Loucy (cell line): ENCODE data around the gene DPY19L1.

Experiments
- CTCF ChIP-seq: fragments of 200-600 bp; sonication (generic); conservative IDR thresholded peaks from 2 replicates; pipeline ENCODE4 v1.5.1; 2014; ENCODE audit warnings: mild to moderate bottlenecking, antibody characterized with exemption, low read length
- EZH2phosphoT487 ChIP-seq: fragments of 200-600 bp; IDR thresholded peaks from 2 replicates; pipeline ENCODE4 v1.6.1; 2018; ENCODE audit warnings: antibody characterized with exemption, mild to moderate bottlenecking, moderate library complexity, borderline replicate concordance

DNA sequence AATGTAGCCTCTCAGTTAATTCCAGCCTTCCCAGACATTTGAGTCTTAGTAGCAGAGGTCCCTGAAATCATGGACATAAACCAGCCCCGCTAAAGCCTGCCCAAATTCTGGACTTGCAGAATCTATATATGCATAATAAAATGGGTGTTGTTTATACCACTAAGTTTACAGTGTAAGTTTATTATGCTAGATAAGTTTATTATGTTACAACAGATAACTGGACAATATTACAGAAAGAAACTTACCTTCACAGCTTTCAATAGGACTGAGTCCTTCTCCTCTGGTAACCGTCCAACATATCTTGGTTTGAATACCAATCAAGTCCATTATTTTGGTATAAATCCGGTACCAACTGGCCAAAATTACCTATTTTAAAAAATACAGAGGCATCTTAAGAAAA lies 26.2 kb downstream of the DPY19L1 start:
- TF ChIP-seq CTCF (no peak), EZH2phosphoT487 (no peak)
